Endothelial cell (in vitro differentiated cells): ENCODE results near the gene GCNT4. TPM values are rescaled to one million over a fixed set of nuclear protein-coding genes. Genes with fewer than 3 reads are reported as not detected.
"Not testable (repeated sequence)": the region's sequence is repeated elsewhere in the genome, so short reads cannot be mapped to it uniquely, and the experiment has no call there.

ENCODE experiments used
- DNase-seq: peaks from one replicate; pipeline ENCODE4 v3.0.0; 2021; ENCODE audit warnings: low spot score
- H3K27ac Mint-ChIP-seq: one replicate; pipeline ENCODE4 v1.8.0; 2021; ENCODE audit warnings: mixed read lengths, inconsistent platforms; ENCODE audit not compliant: unreplicated experiment
- H3K27me3 Mint-ChIP-seq: one replicate; pipeline ENCODE4 v1.8.0; 2021; ENCODE audit warnings: mild to moderate bottlenecking, moderate library complexity, mixed read lengths, inconsistent platforms; ENCODE audit not compliant: unreplicated experiment
- H3K36me3 Mint-ChIP-seq: one replicate; pipeline ENCODE4 v1.8.0; 2021; ENCODE audit warnings: mild to moderate bottlenecking, low read depth, mixed read lengths, inconsistent platforms; ENCODE audit not compliant: unreplicated experiment
- H3K4me1 Mint-ChIP-seq: one replicate; pipeline ENCODE4 v1.8.0; 2021; ENCODE audit warnings: mild to moderate bottlenecking, mixed read lengths, inconsistent platforms; ENCODE audit not compliant: unreplicated experiment
- H3K4me3 Mint-ChIP-seq: one replicate; pipeline ENCODE4 v1.8.0; 2021; ENCODE audit warnings: mild to moderate bottlenecking, mixed read lengths, inconsistent platforms; ENCODE audit not compliant: unreplicated experiment
- H3K9me3 Mint-ChIP-seq: one replicate; pipeline ENCODE4 v1.8.0; 2021; ENCODE audit warnings: mixed read lengths, inconsistent platforms; ENCODE audit not compliant: unreplicated experiment
- CTCF ChIP-seq: fragments of 200-600 bp; sonication (generic); IDR thresholded peaks from one replicate; pipeline ENCODE4 v1.5.0; 2021; ENCODE audit warnings: antibody characterized with exemption; ENCODE audit not compliant: unreplicated experiment
- total RNA-seq: library from RNA; stranded (reverse); fragmentation: NEBNext Ultra II Directional; extraction: Animal tissue kit (Norgen Biotek cat#: 25700); gene quantifications from one replicate; pipeline ENCODE4 v1.2.1, GENCODE V29; 2021; ENCODE audit not compliant: unreplicated experiment

Gene GCNT4
- total RNA-seq, 1 donor from 2014 or later: 0.54 TPM

GRCh38 chr5:75088648-75089047 lies 36.3 kb upstream of the GCNT4 start:
- Mint-ChIP-seq H3K9me3 (no peaks in the 10 kb centered on the region), H3K4me3 (no peak overlapping the region), H3K27ac (no peak overlapping the region), H3K4me1 (no peaks in the 10 kb centered on the region), H3K36me3 (no peaks in the 10 kb centered on the region), H3K27me3 (no peaks in the 10 kb centered on the region)
- no peak for TF ChIP-seq CTCF
- no peak for DNase-seq

GRCh38 chr5:75081510-75081909 lies 29.2 kb upstream of the GCNT4 start:
- Mint-ChIP-seq H3K27ac (no peak overlapping the region), H3K4me1 (no peaks in the 10 kb centered on the region), H3K36me3 (no peaks in the 10 kb centered on the region), H3K27me3 (no peaks in the 10 kb centered on the region), H3K4me3 (no peak overlapping the region), H3K9me3 (no peaks in the 10 kb centered on the region)
- no peak for TF ChIP-seq CTCF
- DNase-seq: no peak

- not testable (repeated sequence) for H3K27me3 Mint-ChIP-seq, H3K27ac Mint-ChIP-seq, H3K36me3 Mint-ChIP-seq, H3K4me3 Mint-ChIP-seq, H3K9me3 Mint-ChIP-seq, DNase-seq, H3K4me1 Mint-ChIP-seq
Observed at GRCh38 chr5:75079346-75079745, 27.0 kb upstream of the GCNT4 start.

DNA sequence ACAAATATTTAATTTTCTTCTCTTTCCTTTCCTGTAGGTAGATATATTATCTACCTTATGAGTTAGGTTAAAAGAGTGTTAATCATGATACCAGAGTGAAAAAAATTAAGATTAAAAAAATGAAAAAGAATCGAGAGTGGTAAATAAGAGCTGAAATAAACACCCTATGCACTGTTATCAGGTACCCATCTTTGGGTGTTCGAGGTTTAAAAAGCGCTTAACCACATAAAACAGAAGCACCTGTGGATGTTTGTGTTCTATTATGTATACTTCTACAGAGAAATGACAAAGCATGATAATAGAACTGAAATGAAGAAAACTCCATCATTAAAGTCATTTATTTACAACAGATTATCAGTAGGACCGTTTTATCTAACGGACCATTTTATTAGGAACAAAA lies 25.7 kb upstream of the GCNT4 start:
- no peak overlapping the region for H3K4me3 Mint-ChIP-seq
- no peaks in the 10 kb centered on the region for H3K36me3 Mint-ChIP-seq
- no peaks in the 10 kb centered on the region for H3K27me3 Mint-ChIP-seq
- H3K9me3 Mint-ChIP-seq: no peaks in the 10 kb centered on the region
- no peaks in the 10 kb centered on the region for H3K4me1 Mint-ChIP-seq
- DNase-seq: no peak
- H3K27ac Mint-ChIP-seq: no peak overlapping the region
- no peak for TF ChIP-seq CTCF

DNA sequence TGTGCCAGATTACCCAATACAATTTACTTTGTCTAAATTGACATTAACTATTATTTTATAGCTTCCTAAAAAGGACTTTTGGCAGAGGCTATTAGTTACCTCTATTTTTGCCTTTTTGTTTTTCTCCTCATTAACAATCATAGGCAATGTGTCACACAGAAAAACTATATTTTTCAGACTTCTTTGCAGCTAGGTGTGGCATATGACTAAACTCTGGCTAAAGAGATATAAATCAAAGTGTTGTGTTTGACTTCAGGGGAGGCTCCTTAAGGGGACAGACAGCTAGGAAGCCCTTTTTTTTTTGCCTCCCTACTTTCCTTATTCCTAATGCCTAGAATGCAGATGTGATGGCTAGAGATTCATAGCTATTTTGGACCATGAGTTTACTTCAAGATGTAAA lies 19.7 kb upstream of the GCNT4 start:
- TF ChIP-seq CTCF: no peak
- Mint-ChIP-seq H3K27me3 (no peaks in the 10 kb centered on the region), H3K9me3 (no peaks in the 10 kb centered on the region), H3K36me3 (no peaks in the 10 kb centered on the region), H3K27ac (no peak overlapping the region), H3K4me1 (no peaks in the 10 kb centered on the region), H3K4me3 (no peak overlapping the region)
- DNase-seq: no peak

DNA sequence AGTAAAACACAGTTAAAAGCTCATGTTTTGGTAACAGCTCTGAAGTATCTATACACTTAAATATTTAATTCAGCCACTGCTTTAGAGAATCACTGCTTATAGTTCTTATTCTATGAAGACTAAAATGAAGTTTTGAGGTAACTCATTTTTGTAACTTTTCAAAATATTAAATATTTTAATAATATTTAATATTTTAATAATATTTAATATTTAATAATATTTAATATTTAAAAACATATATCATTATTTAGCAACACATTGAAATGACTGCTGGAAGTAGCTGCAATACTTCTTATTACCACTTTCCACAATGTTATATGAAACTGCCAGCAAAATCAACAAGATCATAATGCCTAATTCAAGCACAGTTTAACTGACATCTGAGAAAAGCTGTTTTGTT lies 18.7 kb upstream of the GCNT4 start:
- TF ChIP-seq CTCF: no peak
- no peaks in the 10 kb centered on the region for H3K36me3 Mint-ChIP-seq
- no peak overlapping the region for H3K4me3 Mint-ChIP-seq
- H3K27ac Mint-ChIP-seq: no peak overlapping the region
- H3K4me1 Mint-ChIP-seq: no peaks in the 10 kb centered on the region
- H3K9me3 Mint-ChIP-seq: no peaks in the 10 kb centered on the region
- H3K27me3 Mint-ChIP-seq: no peaks in the 10 kb centered on the region
- DNase-seq: no peak
